Activated CD8-positive, alpha-beta memory T cell treated with anti-CD3 and anti-CD28 coated beads for 1 hour (primary cell): Measurements from ENCODE around the gene ABHD4.
A peak's percentile ranks its signal among the peaks of the same experiment; 100 is the strongest.
"Not testable (repeated sequence)": the region's sequence is repeated elsewhere in the genome, so short reads cannot be mapped to it uniquely, and the experiment has no call there.

Experiments used
- DNase-seq, 2 donors: peaks; one replicate each; pipeline ENCODE4 v3.0.0-alpha.2; 2020; ENCODE audit warnings: low read depth in 1 of 2; ENCODE audit errors: extremely low read depth in 1 of 2

ABHD4 gene

DNA sequence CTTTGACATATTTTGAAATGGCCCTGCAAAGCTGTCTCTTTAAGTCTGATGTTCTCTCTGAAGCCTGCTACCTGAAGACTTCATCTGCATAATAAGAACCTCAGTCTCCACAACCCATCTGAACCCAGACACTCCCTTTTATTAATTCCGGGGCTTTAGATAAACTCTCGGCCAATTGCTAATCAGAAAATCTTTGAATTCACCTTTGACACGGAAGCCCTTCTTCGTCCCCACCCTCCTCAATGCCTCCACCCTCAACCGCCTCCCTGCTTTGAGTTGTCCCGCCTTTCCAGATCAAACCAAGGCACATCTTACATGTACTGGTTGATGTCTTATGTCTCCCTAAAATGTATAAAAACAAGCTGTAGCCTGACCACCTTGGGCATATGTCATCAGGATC, 28.5 kb downstream of the ABHD4 start:
- DNase-seq, result no peak

DNA sequence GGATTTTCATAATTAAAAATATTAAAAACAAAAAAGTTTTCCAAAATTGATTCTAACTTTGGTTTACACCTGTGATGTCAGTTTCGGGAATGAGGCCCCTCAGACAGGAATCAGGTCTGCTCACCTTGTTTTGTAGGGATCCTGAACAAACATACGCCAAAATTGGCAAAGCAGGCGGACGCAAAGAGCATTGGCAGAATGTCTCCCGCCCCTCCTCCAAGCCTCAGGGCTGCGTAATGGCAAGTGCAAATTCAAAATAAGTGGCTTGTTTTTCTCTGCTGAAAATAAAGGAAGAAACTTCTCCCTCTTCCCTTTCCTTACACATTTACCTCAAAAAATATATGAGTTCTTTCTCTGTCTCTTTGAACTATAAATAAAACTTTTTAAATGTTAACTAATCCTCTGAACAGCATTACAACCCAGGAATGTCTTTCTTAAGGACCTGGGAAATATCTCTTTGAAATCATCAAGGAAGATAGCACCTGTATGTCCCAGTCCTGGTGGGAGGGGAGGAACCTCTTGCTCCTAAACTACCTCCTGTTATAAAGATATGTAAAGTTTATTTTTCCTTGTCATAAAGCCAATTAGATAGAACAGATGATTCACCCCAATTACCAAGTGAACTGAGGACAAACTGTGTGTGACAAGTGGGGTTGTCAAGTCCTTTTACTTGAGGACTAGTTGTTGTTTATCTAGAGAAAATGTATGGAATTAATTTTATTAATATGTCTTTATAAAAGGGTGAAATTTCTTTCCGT, 29.6 kb downstream of the ABHD4 start:
- DNase-seq, result no peak

DNA sequence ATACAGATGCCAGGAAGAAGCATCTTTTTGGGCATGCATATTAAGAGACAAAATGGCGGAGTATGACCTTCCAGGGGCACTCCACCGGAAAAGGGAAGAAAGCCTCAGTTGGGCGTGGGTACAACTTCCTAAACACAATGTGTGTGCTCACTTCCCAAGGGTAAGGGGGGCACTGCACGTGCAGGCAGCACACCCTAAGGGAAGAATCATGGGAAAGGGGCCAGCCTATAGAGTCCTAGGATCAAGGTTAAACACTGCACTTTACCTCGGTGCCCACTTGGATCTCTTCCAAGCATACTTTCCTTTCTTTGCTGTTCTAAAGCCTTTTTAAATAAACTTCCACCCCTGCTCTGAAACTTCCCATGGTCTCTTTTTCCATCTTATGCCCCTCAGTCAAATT, 31.3 kb downstream of the ABHD4 start:
- no peak for DNase-seq

DNA sequence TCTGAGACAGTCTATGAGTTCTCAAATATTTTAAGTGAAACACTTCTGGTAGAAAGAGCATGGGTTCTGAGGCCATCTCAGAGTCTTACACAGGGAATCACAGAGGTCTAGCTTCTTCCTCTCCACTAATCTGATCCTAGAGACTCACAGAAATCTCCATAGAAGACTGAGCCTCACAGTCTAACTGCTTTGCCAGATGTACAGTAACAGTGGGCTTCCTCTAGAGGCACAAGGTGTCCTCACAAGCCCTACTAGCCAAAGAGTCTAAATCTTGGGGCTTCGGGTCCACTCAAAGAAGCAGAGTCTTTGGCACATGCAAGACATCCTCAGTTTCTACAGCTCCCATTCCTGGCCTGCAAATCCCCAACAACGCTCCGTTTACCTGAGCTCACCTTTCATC, 32.0 kb downstream of the ABHD4 start:
- no peak for DNase-seq

DNA sequence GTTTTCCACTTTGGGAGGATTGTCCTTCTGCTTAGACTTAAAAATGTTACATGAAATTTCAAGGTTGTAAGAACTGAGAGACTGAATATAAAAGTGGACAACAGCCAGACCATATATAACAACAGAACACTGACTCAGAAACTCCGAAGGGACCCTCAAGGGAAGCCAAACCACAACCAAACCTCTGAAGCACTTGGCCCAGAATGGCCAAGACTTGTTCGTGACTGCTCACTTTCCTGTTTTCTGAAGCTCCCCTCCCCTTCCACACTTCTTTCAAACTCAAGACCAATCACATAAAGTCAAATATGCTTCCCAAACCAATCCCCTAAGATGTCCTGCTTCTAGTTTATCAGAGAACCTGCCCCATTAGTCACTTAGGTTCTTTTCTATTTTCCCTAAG, 32.4 kb downstream of the ABHD4 start:
- no peak for DNase-seq

DNA sequence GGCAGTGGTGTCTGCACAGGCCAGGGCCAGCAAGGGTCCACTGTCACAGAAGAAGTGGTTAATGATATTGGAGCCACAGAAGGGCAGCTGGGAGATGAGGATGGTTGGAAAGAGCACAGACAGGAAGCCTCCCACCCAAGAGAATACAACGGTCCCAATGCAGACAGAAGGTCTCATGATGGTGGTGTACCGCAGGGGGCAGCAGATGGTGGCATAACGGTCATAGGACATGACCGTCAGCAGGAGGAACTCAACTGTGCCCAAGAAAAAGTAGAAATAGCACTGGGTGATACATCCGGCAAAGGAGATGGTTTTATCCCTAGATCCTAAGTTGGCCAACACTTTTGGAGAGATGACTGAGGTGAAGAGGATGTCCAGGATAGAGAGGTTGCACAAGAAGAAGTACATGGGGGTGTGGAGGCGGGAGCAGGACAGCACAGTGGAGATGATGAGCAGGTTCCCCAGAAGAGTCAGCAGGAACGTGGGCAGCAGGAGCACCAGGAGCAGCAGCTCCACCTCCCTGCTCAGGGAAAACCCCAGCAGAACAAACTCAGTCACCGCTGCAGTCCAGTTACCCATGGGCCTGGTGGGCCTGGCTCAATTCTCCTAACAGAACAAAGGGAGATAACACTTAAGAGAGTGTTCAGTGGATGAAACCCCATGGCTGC, 36.3 kb downstream of the ABHD4 start:
- no peak for DNase-seq

DNA sequence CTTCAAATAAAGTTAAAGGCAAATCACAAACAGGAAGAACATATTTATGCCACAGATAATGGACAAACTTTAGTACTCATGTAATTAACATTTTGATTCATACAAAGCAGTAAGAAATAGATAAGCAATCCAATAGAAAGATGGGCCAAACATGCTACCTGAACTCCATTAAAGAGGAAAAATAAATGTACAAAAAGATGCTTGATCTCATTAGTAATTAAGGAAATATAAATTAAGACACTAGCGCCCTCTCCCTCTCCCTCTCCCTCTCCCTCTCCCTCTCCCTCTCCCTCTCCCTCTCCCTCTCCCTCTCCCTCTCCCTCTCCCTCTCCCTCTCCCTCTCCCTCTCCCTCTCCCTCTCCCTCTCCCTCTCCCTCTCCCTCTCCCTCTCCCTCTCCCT, 37.9 kb downstream of the ABHD4 start:
- not testable (repeated sequence) for DNase-seq

DNA sequence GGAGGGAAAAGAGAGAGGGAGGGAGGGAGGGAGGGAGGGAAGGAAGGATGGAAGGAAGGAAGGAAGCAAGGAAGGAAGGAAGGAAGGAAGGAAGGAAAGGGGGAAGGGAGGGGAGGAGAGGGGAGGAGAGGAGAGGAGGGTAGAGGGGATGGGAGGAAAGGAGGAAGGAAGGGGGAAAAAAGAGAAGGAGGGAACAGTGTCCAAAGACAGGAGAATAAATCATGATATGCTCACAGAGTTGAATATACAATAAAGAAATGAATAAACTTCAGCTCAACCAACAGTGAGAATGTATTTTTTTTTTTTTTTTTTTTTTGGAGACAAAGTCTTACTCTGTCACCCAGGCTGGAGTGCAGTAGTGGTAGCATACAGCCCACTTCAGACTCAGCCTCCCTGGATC, 42.1 kb downstream of the ABHD4 start:
- DNase-seq, result no peak

DNA sequence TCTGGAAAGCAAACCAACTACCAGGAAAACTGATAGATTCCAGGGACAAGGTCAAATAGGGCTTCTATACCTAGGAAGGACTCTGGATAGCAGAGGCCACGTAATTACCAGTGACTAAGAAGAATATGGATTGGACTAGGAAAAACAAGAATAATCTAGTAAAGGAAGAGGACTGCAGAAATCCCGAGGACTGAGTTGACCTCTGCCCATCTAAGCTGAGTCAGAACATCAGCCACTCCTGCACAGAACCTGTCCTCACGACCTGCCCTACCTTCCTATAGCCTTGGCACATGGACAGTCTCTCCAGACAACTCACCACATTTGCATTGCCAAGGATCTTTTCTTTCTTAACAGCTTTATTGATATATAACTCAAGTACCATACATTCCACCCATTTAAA, 43.7 kb downstream of the ABHD4 start:
- DNase-seq, result no peak

DNA sequence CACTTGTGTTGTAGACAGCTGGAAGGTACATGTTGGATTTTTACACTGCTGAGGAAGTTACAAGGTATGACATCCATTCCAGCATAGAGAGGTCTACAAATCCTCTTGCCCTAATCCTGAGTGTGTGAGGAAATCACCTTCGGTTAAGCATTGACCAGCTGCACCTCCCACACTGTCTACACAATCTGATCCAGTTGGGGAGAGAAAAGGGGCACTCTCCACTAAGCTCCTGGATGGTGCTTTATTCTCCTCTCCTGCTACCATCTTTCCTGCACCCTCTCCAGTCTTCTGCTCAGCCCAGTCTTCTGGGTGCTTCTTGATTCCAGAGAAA, 46.2 kb downstream of the ABHD4 start, which contains the start of gene OR6J1:
Gene OR6J1, minus strand, starts transcription at position 48 of the 331 bp plus-strand sequence. CDS start 9,541 bp downstream, outside the sequence.
- no peak for DNase-seq

DNA sequence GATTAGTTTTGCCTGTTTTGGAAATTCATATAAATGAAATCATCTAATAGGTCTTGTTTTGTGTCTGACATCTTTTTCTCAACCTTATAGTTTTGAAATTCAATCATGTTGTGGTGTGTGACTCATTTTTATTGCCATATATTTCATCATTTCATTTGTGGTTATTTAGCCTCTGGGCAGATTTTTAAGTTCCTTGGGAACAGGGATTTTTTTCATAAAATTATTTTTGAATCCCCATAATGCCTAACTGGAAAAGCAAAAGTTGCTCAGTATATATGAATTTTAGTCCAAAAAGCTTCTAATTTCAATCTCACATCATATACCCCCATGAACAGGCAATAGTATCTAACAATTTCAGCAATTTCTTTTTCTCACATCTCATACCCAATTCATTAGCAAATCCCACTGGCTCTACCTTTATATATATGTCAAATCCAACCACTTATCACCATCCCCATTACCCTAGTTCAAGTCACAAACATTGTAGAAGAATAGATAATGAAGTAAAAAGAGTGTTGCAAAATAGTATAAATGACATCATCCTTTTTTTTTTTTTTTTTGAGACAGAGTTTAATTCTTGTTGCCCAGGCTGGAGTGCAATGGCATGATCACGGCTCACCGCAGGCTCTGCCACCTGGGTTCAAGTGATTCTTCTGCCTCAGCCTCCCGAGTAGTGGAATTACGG, 48.6 kb downstream of the ABHD4 start:
- DNase-seq, result no peak

DNA sequence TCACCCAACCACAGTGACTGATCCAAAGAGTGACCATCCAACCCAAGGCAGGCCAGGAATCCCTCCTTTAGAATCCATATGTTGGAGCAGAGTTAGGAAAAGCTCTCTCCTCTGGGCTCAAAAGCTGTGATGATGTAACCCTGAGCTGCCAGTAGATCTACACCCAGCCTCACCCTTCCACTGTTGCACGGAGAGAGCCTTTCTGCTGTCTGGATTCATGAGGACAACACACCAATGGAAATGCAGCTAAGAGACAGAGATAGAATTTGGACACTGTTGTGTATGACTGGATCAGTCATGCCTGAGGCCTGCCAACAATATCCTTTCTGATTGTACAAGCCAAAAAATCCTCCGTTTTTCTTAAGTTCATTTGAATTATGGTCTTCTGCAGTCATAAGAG, 50.4 kb downstream of the ABHD4 start:
- DNase-seq, result no peak

DNA sequence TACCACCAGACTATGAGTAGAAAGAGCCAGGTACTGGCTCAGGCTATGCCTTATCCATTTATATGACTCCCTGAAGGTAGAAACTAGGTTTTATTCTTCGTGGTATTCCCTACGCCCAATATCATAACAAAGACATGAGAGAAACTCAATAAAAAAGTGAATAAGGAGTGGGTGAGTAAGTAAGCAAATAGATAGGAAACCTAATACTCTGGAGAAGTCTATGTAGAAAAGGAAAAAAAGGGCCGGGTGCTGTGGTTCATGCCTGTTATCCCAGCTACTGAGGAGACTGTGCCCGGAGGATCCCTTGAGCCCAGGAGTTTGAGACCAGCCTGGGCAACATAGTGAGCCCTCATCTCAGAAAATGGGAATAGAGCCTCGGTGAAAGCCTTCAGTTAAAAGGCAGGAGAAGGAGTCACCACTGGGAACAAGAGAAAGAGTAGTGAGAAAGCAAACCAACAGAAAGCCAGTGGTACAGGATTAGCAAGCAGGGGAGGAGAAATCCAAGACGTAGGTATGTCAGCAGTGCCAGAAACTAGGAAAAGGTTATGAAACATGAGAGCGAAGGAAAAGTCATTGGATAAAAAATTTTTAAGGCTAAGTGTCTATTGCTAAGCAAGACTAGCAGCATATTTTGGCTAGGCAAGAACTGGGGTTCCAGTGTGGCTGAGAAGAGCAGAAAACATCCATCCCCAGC, 52.1 kb downstream of the ABHD4 start:
- no peak for DNase-seq

DNA sequence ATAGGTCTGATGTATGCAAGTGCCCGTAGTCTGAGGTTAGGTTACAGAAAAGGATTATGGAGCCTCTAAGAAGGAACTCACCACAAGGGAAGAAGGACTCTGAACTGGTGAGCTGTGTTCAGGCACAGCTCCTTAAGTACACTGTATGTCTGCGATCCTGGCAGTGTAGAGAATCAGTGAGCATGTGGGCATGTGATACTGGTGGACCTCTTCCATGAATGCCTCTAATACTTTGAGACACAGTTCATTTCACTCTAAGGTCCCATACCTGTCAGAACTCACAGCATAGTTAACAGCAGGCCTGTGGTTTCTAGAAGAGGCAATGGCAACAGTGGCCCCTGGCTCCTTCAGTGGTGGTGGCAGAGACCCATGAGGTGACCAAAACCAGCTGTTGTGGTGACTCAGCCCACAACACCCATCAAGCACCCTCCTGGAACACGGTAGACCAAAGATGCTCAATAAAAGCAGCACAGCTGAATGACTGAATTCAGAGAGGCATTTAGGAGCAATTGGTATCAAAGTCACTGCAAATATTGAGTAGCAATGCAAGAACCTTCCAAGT, 52.9 kb downstream of the ABHD4 start:
- no peak for DNase-seq

DNA sequence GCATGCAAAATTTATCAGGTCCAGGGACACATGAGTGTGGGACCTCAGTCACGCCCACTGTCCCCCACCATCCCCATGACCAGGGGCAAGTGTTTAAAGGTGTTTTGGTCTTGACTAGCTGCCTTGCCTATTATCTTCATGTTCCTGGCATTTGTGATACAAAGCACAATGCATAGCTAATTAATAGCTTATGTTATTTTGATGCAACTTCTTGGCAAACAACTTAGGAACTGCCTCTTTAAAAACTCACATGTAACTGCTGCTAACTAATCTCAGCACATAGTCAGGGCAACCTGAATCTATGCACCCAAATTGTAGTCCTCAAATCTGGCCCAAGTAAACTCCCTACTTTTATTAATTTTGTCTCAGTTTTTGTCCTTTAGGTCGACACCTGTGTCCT, 53.5 kb downstream of the ABHD4 start:
- DNase-seq, result no peak

DNA sequence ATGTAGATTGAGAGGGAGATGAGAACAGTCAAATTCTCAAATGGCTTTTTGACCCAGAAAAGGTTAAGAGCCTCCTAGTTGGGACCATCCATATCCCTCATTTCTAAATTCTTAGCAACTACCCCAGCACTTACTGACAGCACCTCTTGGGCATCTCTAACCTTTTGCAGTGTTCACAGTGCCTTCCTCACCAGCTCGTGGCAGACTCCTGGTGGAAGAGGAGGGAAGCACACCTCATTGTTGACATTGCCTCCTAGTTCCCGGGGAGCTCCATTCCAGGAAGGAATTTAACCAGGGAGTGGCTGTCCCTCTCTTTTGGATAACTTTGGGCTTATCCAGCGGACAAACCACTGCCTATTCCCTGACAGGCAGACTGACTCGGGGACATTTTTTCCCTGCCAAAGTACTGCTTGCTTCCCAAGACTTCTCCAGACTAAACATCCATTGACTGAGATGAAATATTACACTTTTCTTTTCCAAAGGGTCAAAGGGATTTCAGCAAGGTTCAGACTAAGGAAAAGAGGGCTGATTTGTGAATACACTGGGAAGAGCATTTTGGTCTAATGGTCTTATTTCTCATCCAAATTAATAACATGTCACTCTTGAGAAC, 55.0 kb downstream of the ABHD4 start:
- peak; percentile 1 to 13 for DNase-seq

DNA sequence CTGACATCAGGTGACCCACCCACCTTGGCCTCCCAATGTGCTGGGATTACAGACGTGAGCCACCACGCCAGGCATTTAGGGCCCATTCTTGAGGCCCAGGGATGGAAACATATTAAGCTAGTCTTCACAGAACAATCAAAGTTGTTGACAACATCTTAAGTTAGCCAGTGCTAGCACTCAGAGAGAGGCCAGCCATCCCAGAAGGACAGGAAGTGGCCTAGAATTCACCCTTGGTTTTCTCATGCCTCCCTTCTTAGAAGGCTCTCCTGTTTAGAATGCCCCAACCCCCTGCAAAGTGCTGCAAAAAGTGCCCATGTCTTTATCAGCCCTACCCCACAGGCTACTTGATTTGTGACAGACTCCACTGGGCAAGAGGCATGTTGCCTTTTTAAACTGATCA, 58.1 kb downstream of the ABHD4 start:
- DNase-seq, result no peak

DNA sequence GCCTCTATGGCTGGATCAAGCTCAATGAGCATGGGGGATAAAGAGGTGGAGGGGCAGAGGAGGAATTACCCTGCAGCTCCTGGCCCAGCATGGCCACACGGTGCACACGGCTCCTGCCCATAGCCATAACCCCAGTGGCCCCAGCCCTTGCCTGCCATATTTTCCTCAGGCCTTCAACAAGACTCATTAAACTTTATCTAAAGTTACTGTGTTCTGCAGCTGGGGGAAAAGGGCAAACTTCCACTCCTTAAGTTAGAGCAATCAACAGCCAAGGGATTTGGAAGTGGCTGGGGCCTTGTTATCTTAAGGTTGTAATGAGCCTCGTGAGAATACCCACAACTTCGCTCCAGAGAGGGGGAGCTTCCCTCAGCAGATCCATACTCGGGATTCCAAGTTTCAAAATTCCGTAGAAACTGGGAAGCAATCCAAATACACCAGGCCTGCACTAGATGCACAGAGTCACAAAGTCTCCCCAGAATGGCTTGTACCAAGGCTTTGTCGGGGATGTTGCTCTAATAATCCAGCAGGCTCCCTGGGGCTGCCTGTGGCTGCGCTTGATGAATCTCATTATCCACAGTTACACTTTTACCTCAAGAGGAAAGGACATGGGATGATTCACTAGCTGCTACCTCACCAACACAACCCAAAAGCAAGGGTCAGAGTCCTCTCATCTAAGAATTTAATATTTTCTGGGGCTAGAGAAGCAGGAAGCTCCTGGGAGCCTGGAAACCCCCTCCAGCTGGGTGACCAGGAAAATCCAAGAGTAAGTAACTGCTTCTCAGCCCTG, 59.0 kb downstream of the ABHD4 start:
- DNase-seq, result no peak

DNA sequence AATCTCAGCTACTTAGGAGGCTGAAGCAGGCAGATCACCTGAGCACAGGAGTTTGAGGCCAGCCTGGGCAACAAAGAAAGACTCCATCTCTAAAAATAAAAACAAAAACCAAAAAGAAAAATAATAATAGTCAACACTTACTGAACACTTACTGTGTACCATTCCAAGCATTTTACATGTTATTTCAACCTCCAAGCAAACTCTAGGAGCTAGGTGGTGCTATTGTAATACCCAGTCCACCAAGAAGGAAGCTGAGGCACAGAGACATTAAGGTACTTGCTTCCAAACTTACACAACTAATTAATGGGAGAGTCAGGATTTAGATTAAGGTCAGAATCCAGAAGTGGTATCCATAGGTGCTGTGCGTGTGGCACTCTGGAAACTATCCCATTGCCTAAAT, 59.8 kb downstream of the ABHD4 start:
- DNase-seq, result no peak

DNA sequence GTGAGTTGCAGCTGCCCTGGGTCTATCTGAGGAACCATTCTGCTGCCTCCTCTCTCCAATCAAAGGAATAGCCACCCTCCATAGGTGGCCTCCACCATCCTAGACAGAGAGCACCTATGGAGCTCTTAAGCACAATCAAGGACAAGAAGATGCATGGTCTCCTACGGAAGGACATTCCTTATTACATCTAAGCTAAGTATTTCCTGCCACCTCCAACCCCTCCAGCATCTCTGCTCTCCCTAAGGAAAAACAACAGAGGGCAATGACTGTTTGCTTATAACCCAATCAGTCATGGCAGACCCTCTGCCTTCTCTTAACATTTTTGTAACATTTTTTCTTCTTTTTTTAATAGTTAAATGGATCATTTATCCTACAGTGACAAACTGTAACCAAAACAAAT, 60.8 kb downstream of the ABHD4 start:
- DNase-seq, result no peak
